AG04450 (cell line): ENCODE results near the gene SLC12A8. TPM values are rescaled to one million over a fixed set of nuclear protein-coding genes. Genes with fewer than 3 reads are reported as not detected.

ENCODE experiments used
- CTCF ChIA-PET: fragments of 300-600, 350-600 bp; formaldehyde crosslinking; extraction: SDS; loops from one replicate; lab custom pipeline; 2022; ENCODE audit warnings: antibody characterized with exemption, inconsistent platforms; lab: Charles Lee
- POLR2A ChIA-PET: fragments of 350-600 bp; formaldehyde crosslinking; extraction: SDS; loops from one replicate; lab custom pipeline; 2021; ENCODE audit warnings: antibody characterized with exemption, inconsistent platforms; lab: Yijun Ruan, JAX
- DNase-seq: peaks from one replicate; pipeline ENCODE4 v3.0.0-alpha.2; 2011; ENCODE audit warnings: low read depth, low spot score
- H3K27ac ChIP-seq: one replicate; pipeline ENCODE4 v1.5.1; 2012; ENCODE audit warnings: low read depth, low read length, control low read depth
- H3K27me3 ChIP-seq: one replicate; pipeline ENCODE4 v1.6.0; 2012; ENCODE audit warnings: low read length; ENCODE audit not compliant: control insufficient read depth, insufficient read depth
- H3K4me3 ChIP-seq: 2 replicates; pipeline ENCODE4 v1.5.1; 2011; ENCODE audit warnings: mild to moderate bottlenecking, low read depth, low read length, control low read depth
- H3K9me3 ChIP-seq: 2 replicates; pipeline ENCODE4 v1.5.1; 2012; ENCODE audit warnings: low read length; ENCODE audit not compliant: control insufficient read depth, insufficient read depth
- polyA plus RNA-seq: library from polyadenylated mRNA; depleted of rRNA; stranded (reverse); fragments of >200 nt; gene quantifications from 2 replicates; pipeline ENCODE4 v1.2.3, GENCODE V29; 2011
- TF ChIP-seq, protein P1 (sequence below): IDR thresholded peaks from 2 replicates; pipeline ENCODE4 v1.5.1; 2011; ENCODE audit warnings: low read depth, low read length, control low read depth, inconsistent platforms

The SLC12A8 gene
- polyA plus RNA-seq, 1 experiment, result 15.3 TPM

DNA sequence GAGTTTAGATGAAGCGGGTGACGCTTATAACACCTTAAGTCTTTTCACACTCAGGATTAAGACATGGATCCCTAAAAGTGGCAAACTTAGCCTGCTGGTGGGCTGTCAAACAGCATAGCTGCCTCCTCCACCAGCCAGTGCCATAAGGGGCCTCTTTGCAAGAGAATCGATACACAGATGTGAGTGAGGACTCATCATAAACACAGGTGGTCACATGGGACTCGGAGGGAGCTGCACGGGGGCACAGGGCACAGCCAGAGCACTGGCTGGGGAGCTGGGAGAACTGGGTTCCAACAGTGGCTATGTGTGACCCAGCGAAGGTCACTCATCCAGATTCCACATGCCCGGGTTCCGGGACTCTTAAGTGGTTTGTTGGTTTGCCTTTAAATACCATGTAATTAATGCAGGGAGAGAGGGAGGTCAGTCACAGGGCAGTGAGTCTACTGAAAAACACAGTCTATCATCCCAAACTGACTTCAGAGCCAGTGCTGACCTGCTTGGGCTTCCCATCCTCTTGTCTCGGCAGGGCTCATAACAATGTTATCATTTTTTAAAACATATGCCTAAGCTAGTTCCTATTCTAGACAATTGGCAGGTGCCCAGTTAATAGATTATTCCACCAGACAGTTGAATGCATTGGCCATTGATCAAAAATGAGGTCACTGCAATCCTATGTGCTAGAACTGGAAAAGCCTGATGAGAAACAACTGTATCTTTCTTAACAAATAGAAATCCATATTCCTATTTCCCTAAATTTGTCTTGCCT is 51.8 kb downstream of the SLC12A8 start:
- DNase-seq, result no peak
- TF ChIP-seq, protein P1, sequence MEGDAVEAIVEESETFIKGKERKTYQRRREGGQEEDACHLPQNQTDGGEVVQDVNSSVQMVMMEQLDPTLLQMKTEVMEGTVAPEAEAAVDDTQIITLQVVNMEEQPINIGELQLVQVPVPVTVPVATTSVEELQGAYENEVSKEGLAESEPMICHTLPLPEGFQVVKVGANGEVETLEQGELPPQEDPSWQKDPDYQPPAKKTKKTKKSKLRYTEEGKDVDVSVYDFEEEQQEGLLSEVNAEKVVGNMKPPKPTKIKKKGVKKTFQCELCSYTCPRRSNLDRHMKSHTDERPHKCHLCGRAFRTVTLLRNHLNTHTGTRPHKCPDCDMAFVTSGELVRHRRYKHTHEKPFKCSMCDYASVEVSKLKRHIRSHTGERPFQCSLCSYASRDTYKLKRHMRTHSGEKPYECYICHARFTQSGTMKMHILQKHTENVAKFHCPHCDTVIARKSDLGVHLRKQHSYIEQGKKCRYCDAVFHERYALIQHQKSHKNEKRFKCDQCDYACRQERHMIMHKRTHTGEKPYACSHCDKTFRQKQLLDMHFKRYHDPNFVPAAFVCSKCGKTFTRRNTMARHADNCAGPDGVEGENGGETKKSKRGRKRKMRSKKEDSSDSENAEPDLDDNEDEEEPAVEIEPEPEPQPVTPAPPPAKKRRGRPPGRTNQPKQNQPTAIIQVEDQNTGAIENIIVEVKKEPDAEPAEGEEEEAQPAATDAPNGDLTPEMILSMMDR, result no peak
- Histone ChIP-seq H3K4me3 (no peak overlapping the region), H3K27me3 (no peaks in the 10 kb centered on the region), H3K9me3 (no peaks in the 10 kb centered on the region), H3K27ac (no peak overlapping the region)
- ChIA-PET POLR2A (no interaction called here), CTCF (no interaction called here)

DNA sequence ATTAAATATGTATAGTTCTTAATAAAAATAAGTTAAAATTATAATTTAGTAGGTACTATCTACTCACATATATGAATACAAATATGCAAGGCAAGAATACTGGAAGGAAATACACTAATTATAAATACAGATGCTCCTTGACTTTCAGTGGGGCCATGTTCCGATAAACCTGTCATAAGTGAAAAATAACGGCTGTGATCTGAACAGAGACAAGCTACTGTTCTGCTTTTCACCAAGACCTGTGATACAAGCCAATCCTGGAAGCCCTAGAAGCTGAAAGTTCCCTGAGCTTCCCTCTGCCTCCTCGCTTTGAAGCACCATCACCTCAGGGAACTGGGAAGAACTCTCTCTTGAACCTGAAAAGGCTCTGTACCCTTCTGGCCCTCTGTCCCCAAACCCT is 55.4 kb downstream of the SLC12A8 start:
- DNase-seq, result no peak
- no peaks in the 10 kb centered on the region for H3K9me3 ChIP-seq
- TF ChIP-seq, protein P1, result no peak
- no peaks in the 10 kb centered on the region for H3K27me3 ChIP-seq
- no peak overlapping the region for H3K4me3 ChIP-seq
- ChIA-PET POLR2A (no interaction called here), CTCF (interaction anchor here (1.3 kb wide), 1 partner anchor 8 kb away, joined by 3 read pairs; no protein-coding TSS in a partner anchor)
- H3K27ac ChIP-seq, result no peak overlapping the region

DNA sequence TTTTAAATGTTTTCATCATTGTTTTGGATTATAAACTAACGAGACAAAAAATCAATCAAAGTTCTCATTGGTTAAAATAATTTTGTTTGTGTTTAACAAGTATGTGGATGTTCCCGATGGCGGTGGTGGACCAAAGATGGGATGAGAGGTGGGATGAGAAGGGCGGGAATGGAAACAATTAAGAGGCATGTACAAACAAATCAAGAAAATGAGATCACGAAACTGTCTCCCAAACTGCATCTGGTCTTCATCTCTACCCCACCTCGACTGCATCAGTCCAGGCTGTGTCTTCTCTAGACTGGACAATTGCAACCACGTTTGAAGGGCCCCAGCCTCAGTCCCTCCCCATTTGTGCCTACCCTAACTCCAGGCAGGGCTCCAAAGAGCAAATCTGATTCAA is 56.1 kb downstream of the SLC12A8 start:
- ChIA-PET CTCF (interaction anchor here (1.3 kb wide), 1 partner anchor 9 kb away, joined by 3 read pairs; no protein-coding TSS in a partner anchor), POLR2A (no interaction called here)
- no peak for DNase-seq
- Histone ChIP-seq H3K27ac (no peak overlapping the region), H3K9me3 (no peaks in the 10 kb centered on the region), H3K4me3 (no peak overlapping the region), H3K27me3 (no peaks in the 10 kb centered on the region)
- TF ChIP-seq, protein P1, result no peak

DNA sequence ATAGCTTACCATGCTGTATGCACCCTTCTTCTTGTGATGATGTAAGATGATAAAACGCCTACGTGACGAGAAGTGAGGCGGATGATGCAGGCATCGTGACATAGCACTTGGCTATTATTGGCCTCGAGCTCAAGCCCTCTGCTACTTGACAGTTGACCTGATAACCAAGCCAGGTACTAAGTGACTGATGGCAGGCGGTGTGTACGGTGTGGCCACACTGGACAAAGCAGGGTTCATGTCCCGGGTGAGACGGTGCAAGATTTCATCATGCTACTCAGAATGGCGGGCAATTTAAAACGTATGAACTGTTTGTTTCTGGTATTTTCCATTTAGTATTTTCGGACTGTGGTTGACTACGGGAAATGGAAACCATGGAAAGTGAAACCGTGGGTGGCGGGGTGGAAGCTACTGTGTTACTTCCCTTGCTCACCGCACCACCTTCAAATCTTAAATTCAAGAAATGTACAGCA is 57.7 kb downstream of the SLC12A8 start:
- H3K27ac ChIP-seq, result no peak overlapping the region
- POLR2A ChIA-PET, result no interaction called here
- CTCF ChIA-PET, result interaction anchor here (0.9 kb wide), 1 partner anchor 10 kb away, joined by 4 read pairs; no protein-coding TSS in a partner anchor
- H3K9me3 ChIP-seq, result no peaks in the 10 kb centered on the region
- no peak overlapping the region for H3K4me3 ChIP-seq
- TF ChIP-seq, protein P1, result no peak
- no peaks in the 10 kb centered on the region for H3K27me3 ChIP-seq
- no peak for DNase-seq

DNA sequence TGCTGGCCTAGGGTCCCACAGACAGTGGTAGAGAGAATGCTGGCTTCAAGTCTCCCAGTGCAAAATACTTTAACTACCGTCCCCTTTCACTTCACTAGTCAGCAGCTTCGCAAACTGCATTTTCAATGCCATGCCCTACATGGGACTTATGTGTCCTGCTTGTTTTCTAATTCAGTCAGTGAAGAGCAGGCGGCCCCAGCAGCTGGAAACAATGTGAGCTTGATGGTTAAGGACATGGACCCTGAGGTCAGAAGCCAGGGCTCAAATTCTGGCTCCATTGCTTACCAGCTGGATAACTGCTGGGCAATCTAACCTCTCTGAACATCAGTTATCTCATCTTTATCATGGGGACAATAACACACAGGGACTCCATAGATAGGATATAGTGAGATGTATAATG is 58.4 kb downstream of the SLC12A8 start:
- Histone ChIP-seq H3K4me3 (no peak overlapping the region), H3K27me3 (no peaks in the 10 kb centered on the region), H3K27ac (no peak overlapping the region), H3K9me3 (no peaks in the 10 kb centered on the region)
- ChIA-PET POLR2A (no interaction called here), CTCF (interaction anchor here (0.9 kb wide), 1 partner anchor 11 kb away, joined by 4 read pairs; no protein-coding TSS in a partner anchor)
- no peak for DNase-seq
- TF ChIP-seq, protein P1, result no peak
